ENCODE data around the gene GRB10.

DNA sequence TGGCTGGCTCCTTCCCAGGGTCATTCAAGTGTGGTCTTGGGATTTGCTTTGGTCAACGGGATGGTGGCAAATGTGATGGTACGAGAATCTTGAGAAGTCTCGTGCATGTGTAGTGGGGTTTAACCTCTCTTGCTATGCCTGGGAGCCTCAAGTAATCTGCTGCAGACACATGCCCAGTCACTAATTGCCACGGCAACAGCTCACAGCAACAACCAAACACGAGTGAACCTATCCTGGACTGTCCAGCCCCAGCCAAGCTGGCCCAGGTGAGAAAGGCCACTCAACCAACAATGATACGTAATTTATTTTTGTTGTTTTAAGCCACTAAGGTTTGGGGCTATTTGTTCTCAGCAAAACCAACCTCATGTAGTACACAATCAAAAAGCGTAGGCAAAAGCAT, 179.4 kb downstream of the GRB10 start:
- TF ChIP-seq, protein P1, sequence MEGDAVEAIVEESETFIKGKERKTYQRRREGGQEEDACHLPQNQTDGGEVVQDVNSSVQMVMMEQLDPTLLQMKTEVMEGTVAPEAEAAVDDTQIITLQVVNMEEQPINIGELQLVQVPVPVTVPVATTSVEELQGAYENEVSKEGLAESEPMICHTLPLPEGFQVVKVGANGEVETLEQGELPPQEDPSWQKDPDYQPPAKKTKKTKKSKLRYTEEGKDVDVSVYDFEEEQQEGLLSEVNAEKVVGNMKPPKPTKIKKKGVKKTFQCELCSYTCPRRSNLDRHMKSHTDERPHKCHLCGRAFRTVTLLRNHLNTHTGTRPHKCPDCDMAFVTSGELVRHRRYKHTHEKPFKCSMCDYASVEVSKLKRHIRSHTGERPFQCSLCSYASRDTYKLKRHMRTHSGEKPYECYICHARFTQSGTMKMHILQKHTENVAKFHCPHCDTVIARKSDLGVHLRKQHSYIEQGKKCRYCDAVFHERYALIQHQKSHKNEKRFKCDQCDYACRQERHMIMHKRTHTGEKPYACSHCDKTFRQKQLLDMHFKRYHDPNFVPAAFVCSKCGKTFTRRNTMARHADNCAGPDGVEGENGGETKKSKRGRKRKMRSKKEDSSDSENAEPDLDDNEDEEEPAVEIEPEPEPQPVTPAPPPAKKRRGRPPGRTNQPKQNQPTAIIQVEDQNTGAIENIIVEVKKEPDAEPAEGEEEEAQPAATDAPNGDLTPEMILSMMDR (IDR thresholded peaks at IDR 0.05 in 4 of 5, conservative IDR thresholded peaks at IDR 0.05 in 1 of 5) = no peak
- TF ChIP-seq POLR2A (IDR thresholded peaks at IDR 0.05) = no peak
